Mesodermal cell (in vitro differentiated cells): ENCODE data around the gene EPM2A.

ENCODE experiments used
- H3K27ac ChIP-seq: 2 replicates; pipeline ENCODE4 v1.7.0; 2013; ENCODE audit warnings: mild to moderate bottlenecking, low read depth, low read length, moderate library complexity; ENCODE audit not compliant: severe bottlenecking
- H3K36me3 ChIP-seq: 2 replicates; pipeline ENCODE4 v1.7.1; 2013; ENCODE audit warnings: mild to moderate bottlenecking, low read length, moderate library complexity; ENCODE audit not compliant: control insufficient read depth, insufficient read depth
- H3K4me1 ChIP-seq: one replicate; pipeline ENCODE4 v1.7.1; 2013; ENCODE audit warnings: mild to moderate bottlenecking, low read length; ENCODE audit not compliant: insufficient read depth, control insufficient read depth, poor library complexity, severe bottlenecking
- H3K4me3 ChIP-seq: 2 replicates; pipeline ENCODE4 v1.7.0; 2013; ENCODE audit warnings: low read length, control low read depth, mild to moderate bottlenecking; ENCODE audit not compliant: insufficient read depth, poor library complexity, severe bottlenecking; ENCODE audit errors: extremely low read depth
- H3K9me3 ChIP-seq: 2 replicates; pipeline ENCODE4 v1.7.1; 2013; ENCODE audit warnings: mild to moderate bottlenecking, low read length, moderate library complexity; ENCODE audit not compliant: control insufficient read depth
- WGBS, 2 experiments: methylation state at CpG; one replicate each; pipeline ENCODE4 v1.1.5; 2013; ENCODE audit warnings: missing lambda C conversion rate in 2 of 2; ENCODE audit not compliant: insufficient coverage in 2 of 2; 5-methylcytosine and 5-hydroxymethylcytosine counted together

Gene EPM2A

GRCh38 chr6:145681965-145682364 lies 53.4 kb downstream of the EPM2A start:
- 92 to 98% methylated on average over 9 of the region's 9 CpGs for WGBS, 2 experiments
- Histone ChIP-seq H3K4me3 (no peak overlapping the region), H3K4me1 (no peaks in the 10 kb centered on the region), H3K9me3 (no peaks in the 10 kb centered on the region), H3K36me3 (no peaks in the 10 kb centered on the region), H3K27ac (no peak overlapping the region)

GRCh38 chr6:145673504-145673903 lies 61.8 kb downstream of the EPM2A start:
- Histone ChIP-seq H3K4me1 (no peaks in the 10 kb centered on the region), H3K9me3 (no peaks in the 10 kb centered on the region), H3K4me3 (no peak overlapping the region), H3K27ac (no peak overlapping the region), H3K36me3 (no peaks in the 10 kb centered on the region)
- 100% methylated on average over 4 of the region's 5 CpGs; no CpG with 5 or more reads in 1 of the 2 experiments for WGBS, 2 experiments

- 71 to 100% methylated on average over 1 of the region's 1 CpG for WGBS, 2 experiments
- H3K4me3 ChIP-seq: no peak overlapping the region
- H3K4me1 ChIP-seq: no peaks in the 10 kb centered on the region
- no peaks in the 10 kb centered on the region for H3K36me3 ChIP-seq
- H3K9me3 ChIP-seq: no peaks in the 10 kb centered on the region
- H3K27ac ChIP-seq: no peak overlapping the region
Measured at GRCh38 chr6:145670311-145670710, 65.0 kb downstream of the EPM2A start.

- 80 to 88% methylated on average over 1 of the region's 2 CpGs for WGBS, 2 experiments
- Histone ChIP-seq H3K4me3 (no peak overlapping the region), H3K36me3 (no peaks in the 10 kb centered on the region), H3K27ac (no peak overlapping the region), H3K4me1 (no peaks in the 10 kb centered on the region), H3K9me3 (no peaks in the 10 kb centered on the region)
Measured at GRCh38 chr6:145669627-145670034, 65.7 kb downstream of the EPM2A start.

- Histone ChIP-seq H3K9me3 (no peaks in the 10 kb centered on the region), H3K4me3 (no peak overlapping the region), H3K36me3 (no peaks in the 10 kb centered on the region), H3K27ac (no peak overlapping the region), H3K4me1 (no peaks in the 10 kb centered on the region)
- WGBS, 2 experiments: no CpG with 5 or more reads among the region's 1 CpG
Measured at GRCh38 chr6:145668844-145669243, 66.5 kb downstream of the EPM2A start.

- 94 to 100% methylated on average over 2 of the region's 6 CpGs for WGBS, 2 experiments
- Histone ChIP-seq H3K4me3 (no peak overlapping the region), H3K4me1 (no peaks in the 10 kb centered on the region), H3K27ac (no peak overlapping the region), H3K36me3 (no peaks in the 10 kb centered on the region), H3K9me3 (no peaks in the 10 kb centered on the region)
Measured at GRCh38 chr6:145660676-145661075, 74.6 kb downstream of the EPM2A start.

GRCh38 chr6:145656128-145656527 lies 79.2 kb downstream of the EPM2A start:
- H3K36me3 ChIP-seq: no peaks in the 10 kb centered on the region
- H3K4me3 ChIP-seq: no peak overlapping the region
- no peaks in the 10 kb centered on the region for H3K4me1 ChIP-seq
- no CpG with 5 or more reads among the region's 1 CpG for WGBS, 2 experiments
- H3K27ac ChIP-seq: no peak overlapping the region
- no peaks in the 10 kb centered on the region for H3K9me3 ChIP-seq

GRCh38 chr6:145652572-145652971 lies 82.7 kb downstream of the EPM2A start:
- no peak overlapping the region for H3K27ac ChIP-seq
- H3K4me3 ChIP-seq: no peak overlapping the region
- H3K36me3 ChIP-seq: no peaks in the 10 kb centered on the region
- WGBS, 2 experiments: 100% methylated on average over 1 of the region's 1 CpG; no CpG with 5 or more reads in 1 of the 2 experiments
- no peaks in the 10 kb centered on the region for H3K4me1 ChIP-seq
- no peaks in the 10 kb centered on the region for H3K9me3 ChIP-seq

- 92% methylated on average over 2 of the region's 2 CpGs; no CpG with 5 or more reads in 1 of the 2 experiments for WGBS, 2 experiments
- H3K36me3 ChIP-seq: no peaks in the 10 kb centered on the region
Measured at GRCh38 chr6:145651988-145652387, 83.3 kb downstream of the EPM2A start.

GRCh38 chr6:145648149-145648548 lies 87.2 kb downstream of the EPM2A start:
- H3K4me1 ChIP-seq: no peaks in the 10 kb centered on the region
- no peak overlapping the region for H3K27ac ChIP-seq
- H3K36me3 ChIP-seq: no peaks in the 10 kb centered on the region
- no peak overlapping the region for H3K4me3 ChIP-seq
- WGBS, 2 experiments: 93 to 95% methylated on average over 2 to 3 of the region's 4 CpGs
- no peaks in the 10 kb centered on the region for H3K9me3 ChIP-seq

More at GRCh38 chr6:145651988-145652387, 83.3 kb downstream of the EPM2A start:
- Histone ChIP-seq H3K4me3 (no peak overlapping the region), H3K9me3 (no peaks in the 10 kb centered on the region), H3K4me1 (no peaks in the 10 kb centered on the region), H3K27ac (no peak overlapping the region)

- Histone ChIP-seq H3K9me3 (no peaks in the 10 kb centered on the region), H3K4me3 (no peak overlapping the region), H3K27ac (no peak overlapping the region), H3K36me3 (no peaks in the 10 kb centered on the region), H3K4me1 (no peaks in the 10 kb centered on the region)
- WGBS, 2 experiments: no CpG with 5 or more reads among the region's 1 CpG
Measured at GRCh38 chr6:145647602-145648001, 87.7 kb downstream of the EPM2A start.
